ENCODE data around the gene MAP3K6.

DNA sequence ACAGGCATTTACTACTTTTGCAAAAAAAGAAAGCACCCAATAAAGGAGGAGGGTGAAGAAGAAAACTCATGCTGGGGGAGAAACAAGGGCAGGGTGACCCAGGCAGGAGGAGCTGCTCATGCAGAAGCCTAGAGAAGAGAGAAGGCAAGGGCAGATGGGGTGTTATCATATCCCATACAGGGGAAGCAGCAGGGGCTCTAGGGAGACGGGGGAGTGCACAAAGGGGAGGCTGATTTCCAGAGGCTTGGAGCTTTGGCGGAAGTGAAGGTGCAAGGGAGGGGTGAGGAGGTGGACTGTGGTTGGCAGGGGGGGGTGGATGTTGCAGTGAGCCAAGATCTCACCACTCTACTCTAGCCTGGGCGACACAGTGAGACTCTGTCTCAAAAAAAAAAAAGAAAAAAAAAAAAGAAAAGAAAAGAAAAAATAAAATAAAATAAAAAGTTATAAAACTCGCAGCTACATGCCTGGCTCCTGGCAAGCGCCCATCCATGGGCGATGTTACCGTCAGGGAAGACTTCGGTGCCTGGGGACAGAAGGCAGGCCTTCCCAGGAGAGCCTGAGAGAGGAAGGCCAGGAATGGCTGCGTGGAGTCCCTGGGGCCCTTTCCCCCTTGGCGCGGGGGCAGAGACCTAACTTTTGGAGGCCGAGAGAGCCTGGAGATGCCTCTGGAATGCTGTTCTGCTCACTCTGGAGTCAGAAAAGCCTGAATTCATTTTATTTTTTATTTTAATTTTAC is 11.2 kb upstream of the MAP3K6 start:
- TF ChIP-seq CTCF (IDR thresholded peaks at IDR 0.05) (no peak), POLR2A (IDR thresholded peaks at IDR 0.05) (no peak)
